GM18499 (cell line): ENCODE data around the gene C11orf91.
"Not testable (repeated sequence)": the region's sequence is repeated elsewhere in the genome, so short reads cannot be mapped to it uniquely, and the experiment has no call there.

ENCODE experiments used
- ATAC-seq: cut with Tn5 transposase; IDR thresholded peaks from one replicate; pipeline ENCODE4 v1.9.1; 2021; ENCODE audit warnings: moderate number of reproducible peaks; ENCODE audit not compliant: insufficient read depth, unreplicated experiment

Gene C11orf91

GRCh38 chr11:33698921-33699320 lies 1.7 kb downstream of the C11orf91 start:
- ATAC-seq: no peak

GRCh38 chr11:33697997-33698396 lies 2.6 kb downstream of the C11orf91 start:
- no peak for ATAC-seq

GRCh38 chr11:33696931-33697638 lies 3.5 kb downstream of the C11orf91 start:
- no peak for ATAC-seq

- ATAC-seq: no peak
Observed at GRCh38 chr11:33696411-33696810, 4.2 kb downstream of the C11orf91 start.

- ATAC-seq: no peak
Observed at GRCh38 chr11:33695051-33695566, 5.5 kb downstream of the C11orf91 start.

- no peak for ATAC-seq
Observed at GRCh38 chr11:33694346-33695050, 6.1 kb downstream of the C11orf91 start.

- ATAC-seq: no peak
Observed at GRCh38 chr11:33692541-33692940, 8.1 kb downstream of the C11orf91 start.

GRCh38 chr11:33692013-33692504 lies 8.6 kb downstream of the C11orf91 start:
- ATAC-seq: no peak

- ATAC-seq: no peak
Observed at GRCh38 chr11:33691066-33691864, 9.4 kb downstream of the C11orf91 start.

- no peak for ATAC-seq
Observed at GRCh38 chr11:33690290-33691065, 10.1 kb downstream of the C11orf91 start.

- ATAC-seq: no peak
Observed at GRCh38 chr11:33689501-33689900, 11.1 kb downstream of the C11orf91 start.

GRCh38 chr11:33689085-33689484 lies 11.5 kb downstream of the C11orf91 start:
- no peak for ATAC-seq

- no peak for ATAC-seq
Observed at GRCh38 chr11:33687733-33688479, 12.7 kb downstream of the C11orf91 start.

GRCh38 chr11:33685082-33685481 lies 15.5 kb downstream of the C11orf91 start:
- ATAC-seq: no peak

- ATAC-seq: no peak
Observed at GRCh38 chr11:33684003-33684706, 16.5 kb downstream of the C11orf91 start.

GRCh38 chr11:33682446-33682845 lies 18.2 kb downstream of the C11orf91 start:
- ATAC-seq: no peak

- ATAC-seq: no peak
Observed at GRCh38 chr11:33682019-33682418, 18.6 kb downstream of the C11orf91 start.

GRCh38 chr11:33678616-33679015 lies 22.0 kb downstream of the C11orf91 start:
- not testable (repeated sequence) for ATAC-seq
